GM19438 (cell line): ENCODE measurements around the gene ANKRD18B.
"Not testable (repeated sequence)": the region's sequence is repeated elsewhere in the genome, so short reads cannot be mapped to it uniquely, and the experiment has no call there.

Source experiments
- ATAC-seq: cut with Tn5 transposase; IDR thresholded peaks from one replicate; pipeline ENCODE4 v1.9.1; 2021; ENCODE audit warnings: low read depth; ENCODE audit not compliant: unreplicated experiment

Gene ANKRD18B

DNA sequence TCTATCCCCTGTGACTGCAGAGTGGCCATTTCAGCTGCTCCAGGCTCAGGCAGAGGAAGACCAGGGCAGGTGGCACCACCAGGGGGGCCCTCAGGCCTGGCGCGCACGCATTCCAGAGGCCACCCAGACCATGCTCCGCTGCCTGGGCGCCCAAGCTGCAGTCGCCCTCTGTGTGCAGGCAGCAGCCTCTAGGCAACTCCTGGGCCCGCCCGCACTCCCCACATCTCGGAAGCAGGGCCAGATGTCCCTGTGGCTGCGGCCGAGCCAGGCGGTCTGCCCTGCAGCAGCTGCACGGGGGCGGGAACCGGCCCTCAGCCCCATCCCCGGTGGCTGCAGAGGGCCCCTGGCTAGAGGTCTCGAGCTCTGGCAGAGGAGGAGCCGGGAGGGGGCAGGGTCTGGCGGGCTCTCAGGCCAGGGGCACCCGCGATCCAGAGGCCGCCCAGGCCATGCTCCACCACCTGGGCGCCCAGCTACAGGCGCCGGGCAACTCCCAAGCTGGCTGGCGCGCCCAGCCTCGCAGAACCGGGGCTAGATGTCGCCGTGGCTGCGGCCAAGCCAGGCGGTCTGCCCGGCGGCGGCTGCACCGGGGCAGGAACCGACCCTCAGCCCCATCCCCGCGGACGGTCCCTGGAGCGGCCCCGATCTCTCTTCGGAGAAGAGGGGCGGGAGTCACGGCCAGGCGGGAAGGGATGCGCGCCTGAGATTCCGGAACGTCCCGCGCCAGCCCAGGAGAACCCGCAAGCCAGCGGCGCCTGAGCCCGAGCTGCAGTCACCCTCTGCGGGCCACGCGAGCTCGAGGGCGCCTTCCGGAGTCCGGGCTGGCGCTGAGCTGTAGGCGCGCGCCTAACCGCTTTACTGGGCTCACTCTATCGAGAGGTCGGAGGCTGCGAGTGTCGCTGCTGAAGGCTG, at the start of gene ANKRD18B:
Gene ANKRD18B, plus strand, starts transcription at position 855 of the 909 bp plus-strand sequence. CDS start 239 bp downstream, outside the sequence.
- not testable (repeated sequence) for ATAC-seq

GRCh38 chr9:33475357-33475756, 48.7 kb upstream of the ANKRD18B start:
- no peak for ATAC-seq

DNA sequence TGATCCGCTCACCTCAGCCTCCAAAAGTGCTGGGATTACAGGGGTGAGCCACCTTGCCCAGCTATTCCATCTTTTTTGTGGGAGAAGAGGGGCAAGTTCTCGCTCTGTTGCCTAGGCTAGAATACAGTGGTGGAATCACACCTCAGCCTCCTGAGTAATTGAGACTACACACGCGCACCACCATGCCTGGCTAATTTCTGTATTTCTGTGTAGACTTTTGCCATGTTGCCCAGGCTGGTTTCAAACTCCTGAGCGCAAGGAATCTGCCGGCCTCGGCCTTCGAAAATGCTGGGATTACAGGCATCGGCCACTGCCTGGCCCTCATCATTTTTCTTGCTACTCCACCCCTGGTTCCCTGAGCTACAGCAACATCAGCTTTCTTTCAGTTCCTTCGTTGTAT, 47.5 kb upstream of the ANKRD18B start:
- no peak for ATAC-seq

DNA sequence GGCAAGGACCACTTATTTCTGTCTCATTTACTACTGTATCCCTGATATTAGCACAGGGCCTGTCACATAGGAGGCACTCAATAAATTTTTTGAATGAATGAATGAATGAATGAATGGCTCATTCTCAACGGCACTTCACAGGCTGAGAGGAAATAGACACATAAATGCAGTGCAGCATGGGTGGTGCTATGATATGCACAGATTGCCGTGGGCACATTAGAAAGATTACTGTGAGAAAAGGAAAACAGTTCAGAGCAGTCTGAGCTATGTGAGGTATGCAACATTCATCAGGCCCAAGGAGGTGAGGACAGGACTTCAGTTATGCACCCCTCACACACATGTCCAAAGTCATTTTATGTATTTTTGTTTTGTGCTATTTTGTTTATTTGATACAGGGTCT, 43.9 kb upstream of the ANKRD18B start:
- ATAC-seq, result no peak

GRCh38 chr9:33480976-33481375, 43.1 kb upstream of the ANKRD18B start:
- ATAC-seq, result no peak

- ATAC-seq, result not testable (repeated sequence)
Observed at GRCh38 chr9:33485312-33485711, 38.7 kb upstream of the ANKRD18B start.

- ATAC-seq, result no peak
Observed at GRCh38 chr9:33489066-33489465, 35.0 kb upstream of the ANKRD18B start.

- not testable (repeated sequence) for ATAC-seq
Observed at GRCh38 chr9:33493819-33494218, 30.2 kb upstream of the ANKRD18B start.

DNA sequence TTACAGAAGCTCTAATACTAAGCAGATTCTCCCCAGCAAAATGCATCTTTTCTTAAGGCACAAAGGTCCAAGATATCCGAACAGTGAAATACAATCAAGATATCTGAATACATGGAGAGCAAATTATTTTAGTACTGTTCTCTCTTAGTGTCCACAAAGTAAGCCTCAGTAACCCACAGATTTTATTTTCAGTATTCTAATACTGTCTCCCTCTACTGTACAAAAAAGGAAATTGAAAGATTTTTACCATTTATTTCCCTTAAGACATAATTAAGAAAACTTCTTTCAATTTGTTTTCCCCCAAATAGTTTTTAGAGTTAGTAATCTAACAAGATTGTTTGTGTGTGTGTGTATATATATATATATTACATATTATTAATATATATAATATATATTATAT, 25.7 kb upstream of the ANKRD18B start:
- no peak for ATAC-seq

DNA sequence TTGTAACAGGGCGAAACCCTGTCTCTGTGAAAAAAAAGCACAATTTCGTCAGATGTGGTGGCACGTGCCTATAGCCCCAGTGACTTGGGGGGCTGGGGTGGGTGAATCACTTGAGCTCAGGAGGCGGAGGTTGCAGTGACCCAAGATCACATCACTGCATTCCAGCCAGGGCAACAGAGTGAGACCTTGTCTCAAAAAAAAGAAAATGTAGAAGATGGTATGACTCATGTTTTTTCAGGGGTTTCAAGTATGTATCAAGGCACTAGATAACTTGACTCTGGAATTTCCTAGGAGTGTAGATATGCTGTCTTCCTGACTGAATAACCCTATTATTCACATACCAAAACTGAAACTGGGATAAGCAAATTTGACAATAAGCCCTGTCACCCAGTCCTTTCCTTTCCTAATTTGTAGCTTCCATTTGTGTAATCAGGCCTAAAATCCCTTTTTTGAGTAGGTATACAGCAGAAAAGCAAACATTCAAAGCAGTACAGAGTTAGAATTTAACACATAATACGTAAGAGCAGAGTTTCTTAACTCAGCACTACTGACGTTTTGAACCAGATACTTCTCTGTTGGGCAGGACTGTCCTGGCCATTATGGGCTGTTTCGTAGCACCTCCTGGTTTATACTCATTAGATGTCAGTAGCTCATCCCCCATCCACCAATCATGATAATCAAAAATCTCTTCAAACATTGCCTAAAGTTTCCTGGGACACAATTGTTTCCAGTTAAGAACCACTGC, 17.3 kb upstream of the ANKRD18B start:
- ATAC-seq, result no peak

DNA sequence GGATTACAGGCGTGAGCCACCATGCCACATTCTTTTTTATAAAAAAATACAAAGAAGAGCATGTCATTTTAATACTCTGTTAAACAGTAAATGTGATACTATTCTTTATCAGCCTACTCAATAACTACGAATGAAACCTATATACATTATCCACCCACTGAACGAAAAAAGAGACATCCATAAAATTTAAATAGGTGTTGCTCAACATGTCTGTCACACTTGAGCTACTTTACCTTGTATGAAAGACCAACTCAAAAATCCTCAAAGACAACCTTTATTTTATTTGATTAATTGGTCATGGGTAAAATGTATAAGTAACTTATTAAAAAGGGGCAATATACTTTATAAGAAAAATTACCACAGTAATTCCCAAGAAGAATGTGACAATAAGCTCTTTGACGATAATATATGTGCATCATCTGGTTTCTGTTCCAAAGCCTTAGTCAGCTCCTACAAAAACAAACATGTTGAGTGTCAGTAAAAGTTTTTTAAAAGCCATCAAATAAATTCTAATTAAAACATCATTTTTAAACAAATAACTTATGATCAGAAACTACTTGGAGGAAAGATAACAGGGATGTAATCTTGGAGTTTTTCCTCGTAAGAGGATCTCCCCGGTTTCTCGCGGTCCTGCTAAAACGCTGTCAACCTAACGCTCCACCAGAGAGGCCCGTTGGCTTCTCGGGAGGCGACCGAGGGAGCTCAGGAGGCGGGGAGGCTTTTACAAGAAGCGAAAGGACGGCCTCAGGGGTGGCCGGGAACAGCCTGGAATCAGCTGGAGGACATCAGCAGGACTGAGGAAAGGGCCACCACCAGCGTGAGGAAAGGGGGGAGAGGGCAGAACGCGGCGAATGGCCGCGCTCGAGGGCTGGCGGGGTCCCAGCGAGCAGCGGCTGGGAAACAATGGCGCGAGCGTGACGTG, 13.5 kb upstream of the ANKRD18B start:
- ATAC-seq, result no peak

DNA sequence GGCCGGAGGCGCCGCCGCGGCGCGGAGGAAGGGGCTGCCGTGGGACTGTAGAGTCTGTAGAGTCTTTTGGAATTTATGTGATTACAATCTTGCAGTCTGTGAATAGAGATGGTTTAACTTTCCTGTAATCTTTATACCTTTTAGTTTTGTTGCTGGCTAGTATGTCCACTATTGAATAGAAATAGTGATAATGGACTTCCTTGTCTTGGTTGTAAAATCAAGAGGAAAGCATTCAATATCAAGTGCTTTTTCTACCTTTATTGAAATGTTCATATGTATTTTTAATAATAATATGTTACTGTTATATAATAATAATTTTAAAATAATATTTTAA, 12.9 kb upstream of the ANKRD18B start:
- not testable (repeated sequence) for ATAC-seq

DNA sequence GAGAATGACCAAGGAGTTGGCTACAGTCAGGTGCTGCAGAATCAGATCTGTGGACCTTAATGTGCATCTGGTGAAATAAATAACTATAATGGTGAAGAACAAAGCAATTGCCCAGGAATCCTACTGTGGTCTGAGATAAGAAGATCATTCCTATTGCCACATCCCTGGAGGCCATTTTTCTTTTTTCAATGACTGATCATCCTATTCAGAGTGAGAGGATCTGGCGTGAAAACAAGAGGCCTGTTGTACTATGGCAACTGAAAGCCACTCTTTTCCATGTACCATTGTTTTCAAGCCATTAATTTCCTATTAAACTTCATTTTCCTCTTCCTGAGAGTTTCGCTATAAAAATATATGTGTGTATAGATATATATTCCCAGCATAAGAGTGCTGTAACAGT, 11.5 kb upstream of the ANKRD18B start:
- ATAC-seq, result not testable (repeated sequence)

- not testable (repeated sequence) for ATAC-seq
Observed at GRCh38 chr9:33515342-33515995, 8.6 kb upstream of the ANKRD18B start.

DNA sequence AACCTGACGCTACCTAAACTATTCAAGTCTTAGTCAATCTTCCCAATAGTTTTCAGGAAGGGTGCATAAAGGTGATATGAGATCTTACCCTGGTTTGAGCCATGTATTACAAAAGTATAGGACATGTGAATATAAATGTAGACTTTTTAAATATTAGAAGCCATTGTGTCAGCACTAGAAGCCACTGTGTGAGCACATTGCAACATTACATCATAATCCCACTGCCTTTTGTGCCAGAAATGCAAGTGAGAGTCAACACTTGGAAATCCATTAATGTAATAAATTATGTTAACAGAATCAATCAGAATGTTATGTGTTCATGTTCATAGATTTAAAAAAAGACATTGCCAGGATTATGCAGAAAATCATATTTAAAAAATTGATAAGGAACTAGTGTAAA, 7.7 kb upstream of the ANKRD18B start:
- not testable (repeated sequence) for ATAC-seq

GRCh38 chr9:33517373-33517772, 6.7 kb upstream of the ANKRD18B start:
- ATAC-seq, result no peak

DNA sequence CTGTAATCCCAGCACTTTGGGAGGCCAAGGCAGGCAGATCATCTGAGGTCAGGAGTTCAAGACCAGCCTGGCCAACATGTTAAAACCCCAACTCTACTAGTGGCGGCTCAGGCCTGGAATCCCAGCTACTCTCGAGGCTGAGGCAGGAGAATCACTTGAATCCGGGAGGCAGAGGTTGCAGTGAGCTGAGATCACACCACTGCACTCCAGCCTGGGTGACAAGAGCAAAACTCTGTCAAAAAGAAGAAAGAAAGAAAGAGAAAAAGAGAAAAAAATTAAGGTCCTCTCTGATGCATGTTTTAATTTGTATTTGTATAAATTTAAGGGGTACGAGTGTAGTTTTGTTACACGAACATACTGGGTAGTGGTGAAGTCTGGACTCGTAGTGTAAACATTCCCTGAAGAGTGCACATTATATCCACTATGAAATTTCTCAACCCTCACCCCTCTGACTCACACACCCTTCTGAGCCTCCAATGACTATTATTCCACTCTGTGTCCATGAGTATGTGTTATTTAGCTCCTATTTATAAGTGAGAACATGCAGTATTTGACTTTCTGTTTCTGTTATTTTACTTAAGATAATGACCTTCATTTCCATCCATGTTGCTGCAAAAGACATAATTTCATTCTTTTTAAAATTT, 6.0 kb upstream of the ANKRD18B start:
- ATAC-seq, result not testable (repeated sequence)

DNA sequence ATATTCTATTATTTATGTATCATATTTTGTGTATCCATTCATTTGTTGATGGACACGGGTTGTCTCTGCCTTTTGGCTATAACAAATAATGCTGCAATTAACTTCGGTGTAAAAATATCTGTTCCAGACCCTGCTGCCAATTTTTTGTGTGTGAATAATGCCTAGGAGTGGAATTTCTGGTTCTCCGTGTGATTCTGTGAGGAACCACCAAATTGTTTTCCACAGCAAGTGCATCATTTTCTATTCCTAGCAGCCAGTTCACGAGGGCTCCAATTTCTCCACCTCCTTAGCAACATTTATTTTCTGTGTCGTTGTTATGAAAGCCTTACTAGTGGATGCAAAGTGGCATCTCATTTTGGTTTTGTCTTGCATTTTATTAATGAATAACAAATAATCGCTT, 2.2 kb upstream of the ANKRD18B start:
- not testable (repeated sequence) for ATAC-seq

GRCh38 chr9:33524306-33524947, 376 bp downstream of the ANKRD18B start:
- ATAC-seq, result no peak
